Naive thymus-derived CD4-positive, alpha-beta T cell (primary cell): ENCODE measurements around the gene LTO1. TPM values are rescaled to one million over a fixed set of nuclear protein-coding genes. Genes with fewer than 3 reads are reported as not detected.

Experiments used
- polyA plus RNA-seq, 2 donors: library from polyadenylated mRNA; unstranded; fragments of 300-500 nt; fragmentation: Illumina TruSeq; gene quantifications; one replicate each; pipeline ENCODE4 v1.2.3, GENCODE V29; 2021
- total RNA-seq, 6 experiments: library from RNA in 5 of 6; stranded (reverse) in 5 of 6; gene quantifications; 1 replicate in 5 of 6; 2 replicates in 1 of 6; pipeline ENCODE4 v1.2.3 and lab custom pipeline; 2021 to 2026

The LTO1 gene
- total and polyA plus RNA-seq, 7 experiments from 2014 or later: 19.1 to 75.6 (median 33.4) TPM

Other genes with a start within 250 kb of the LTO1 start
- gene LINC01488, start 193.7 kb downstream of the LTO1 start, total RNA-seq: not detected
- not detected for gene LINC01488, start 193.7 kb downstream of the LTO1 start, polyA plus RNA-seq
- gene CCND1, start 34.2 kb downstream of the LTO1 start, total RNA-seq: 1 to 10 TPM in 2 of 5 experiments, under 1 TPM in 3; 0.35 to 4.0 (median 0.84) TPM
- 1 to 10 TPM in 1 of 2 donors, under 1 TPM in 1; 0.26 to 4.9 TPM for gene CCND1, start 34.2 kb downstream of the LTO1 start, polyA plus RNA-seq
- gene FGF19, start 28.7 kb upstream of the LTO1 start, total RNA-seq: not detected
- gene FGF19, start 28.7 kb upstream of the LTO1 start, polyA plus RNA-seq: not detected
- not detected for gene FGF4, start 100.0 kb upstream of the LTO1 start, total RNA-seq
- not detected for gene FGF4, start 100.0 kb upstream of the LTO1 start, polyA plus RNA-seq
- not detected for gene FGF3, start 144.1 kb upstream of the LTO1 start, total RNA-seq
- not detected for gene FGF3, start 144.1 kb upstream of the LTO1 start, polyA plus RNA-seq